GM20000 (cell line): ENCODE results near the gene ANKS4B.
"Not testable (repeated sequence)": the region's sequence is repeated elsewhere in the genome, so short reads cannot be mapped to it uniquely, and the experiment has no call there.

Source experiments
- DNase-seq: peaks from one replicate; pipeline ENCODE4 v3.0.0; 2012; ENCODE audit warnings: low spot score
- CTCF ChIP-seq: IDR thresholded peaks from 2 replicates; pipeline ENCODE4 v1.5.1; 2012; ENCODE audit warnings: mild to moderate bottlenecking, control low read depth; ENCODE audit errors: extremely low read depth, missing control alignments

The ANKS4B gene

GRCh38 chr16:21263640-21264570, 30.4 kb downstream of the ANKS4B start:
- TF ChIP-seq CTCF = no peak
- DNase-seq = peak; percentile 66

- no peak for TF ChIP-seq CTCF
- DNase-seq = no peak
These were observed 31.1 kb downstream of the ANKS4B start for GRCh38 chr16:21264571-21265036.

- DNase-seq = no peak
- no peak for TF ChIP-seq CTCF
These were observed 31.8 kb downstream of the ANKS4B start for GRCh38 chr16:21265104-21265837.

- no peak for DNase-seq
- no peak for TF ChIP-seq CTCF
These were observed 33.8 kb downstream of the ANKS4B start for GRCh38 chr16:21267298-21267697.

- DNase-seq = no peak
- TF ChIP-seq CTCF = no peak
These were observed 34.7 kb downstream of the ANKS4B start for GRCh38 chr16:21268236-21268635.

GRCh38 chr16:21272253-21272652, 38.8 kb downstream of the ANKS4B start:
- no peak for TF ChIP-seq CTCF
- no peak for DNase-seq

GRCh38 chr16:21272763-21273162, 39.3 kb downstream of the ANKS4B start:
- DNase-seq = not testable (repeated sequence)
